Amniotic epithelial cell (primary cell): ENCODE results near the gene ANO7.

ENCODE experiments used
- DNase-seq: peaks from one replicate; pipeline ENCODE4 v3.0.0-alpha.2; 2010; ENCODE audit warnings: low read depth

Gene ANO7

DNA sequence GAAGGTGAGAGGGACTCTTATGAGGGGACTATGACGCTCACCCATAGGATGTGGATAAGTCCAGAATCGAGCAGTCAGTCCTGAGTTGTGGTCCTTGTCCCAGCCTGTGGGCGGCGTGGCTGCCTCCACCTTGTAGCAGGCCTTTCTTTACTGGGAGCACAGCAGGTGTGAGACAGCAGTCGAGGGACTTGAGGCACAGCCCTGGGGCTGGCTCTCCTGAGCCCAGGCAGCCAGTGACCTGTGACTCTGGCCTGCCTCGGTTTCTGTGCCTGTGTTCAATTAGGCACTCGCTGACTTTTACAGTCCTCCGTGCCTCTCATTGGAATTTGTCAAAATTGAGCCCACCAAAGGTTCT lies 30.0 kb upstream of the ANO7 start:
- DNase-seq: no peak

DNA sequence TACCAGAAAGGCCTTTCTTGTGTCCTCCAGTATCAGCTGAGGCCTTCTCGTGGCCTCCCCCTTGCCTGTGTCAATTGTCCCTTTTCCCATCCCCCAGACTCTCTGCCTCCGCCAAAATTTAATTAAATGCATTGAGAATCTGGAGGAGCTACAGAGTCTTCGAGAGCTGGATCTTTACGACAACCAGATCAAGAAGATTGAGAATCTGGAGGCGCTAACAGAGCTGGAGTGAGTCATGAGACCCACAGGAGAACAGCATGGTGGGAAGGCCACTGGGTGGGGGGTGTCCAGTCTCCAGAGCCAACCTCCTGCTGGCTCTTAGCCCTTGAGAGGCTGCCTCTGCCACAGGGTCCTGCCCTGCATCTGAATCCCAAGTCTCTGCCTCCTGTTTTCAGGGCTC lies 29.4 kb upstream of the ANO7 start:
- no peak for DNase-seq

DNA sequence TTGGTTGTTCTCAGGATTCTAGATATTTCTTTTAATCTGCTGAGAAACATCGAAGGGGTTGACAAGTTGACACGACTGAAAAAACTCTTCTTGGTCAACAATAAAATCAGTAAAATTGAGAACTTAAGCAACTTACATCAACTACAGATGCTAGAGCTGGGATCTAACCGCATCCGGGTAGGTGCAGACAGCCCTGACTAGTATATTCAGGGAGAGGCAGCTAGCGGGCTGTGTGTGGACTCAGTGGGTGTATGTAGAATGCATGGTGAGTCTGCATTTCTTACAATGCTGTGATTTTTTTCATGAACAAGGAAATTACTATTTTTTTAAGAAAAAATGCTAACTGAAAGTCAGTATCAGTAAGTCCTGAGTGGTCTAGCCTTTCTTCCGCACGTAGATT lies 28.2 kb upstream of the ANO7 start:
- no peak for DNase-seq

DNA sequence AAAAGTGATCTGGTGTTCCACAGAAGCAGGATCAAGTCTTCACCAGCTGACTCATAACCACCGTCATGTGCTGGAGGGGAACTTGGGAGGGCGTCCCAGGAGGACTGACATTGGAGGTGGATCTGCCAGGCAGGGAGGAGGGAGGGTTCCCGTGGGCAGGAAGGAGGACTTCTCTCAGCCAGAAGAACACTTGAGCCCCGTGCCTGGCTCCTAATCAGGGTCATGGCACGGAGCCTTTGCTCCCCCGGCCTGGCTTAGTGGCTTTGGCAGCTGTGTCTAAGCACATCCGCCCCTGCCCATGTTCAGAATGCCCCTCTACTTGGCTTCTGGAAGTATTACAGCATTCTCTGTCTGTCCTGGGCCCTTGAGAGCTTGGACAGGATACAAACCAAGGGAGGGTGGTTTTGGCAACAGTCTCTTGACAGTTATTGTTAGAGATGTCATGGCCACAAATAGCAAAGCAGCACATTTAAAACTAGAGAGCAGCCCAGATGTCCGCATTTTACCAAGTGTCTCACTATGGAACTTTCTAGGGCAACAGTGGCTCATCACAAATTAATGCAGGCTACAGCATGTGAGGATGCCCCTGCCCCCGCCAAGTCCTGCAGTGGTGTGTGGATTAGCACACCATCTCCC lies 26.7 kb upstream of the ANO7 start:
- peak; percentile 82 for DNase-seq

DNA sequence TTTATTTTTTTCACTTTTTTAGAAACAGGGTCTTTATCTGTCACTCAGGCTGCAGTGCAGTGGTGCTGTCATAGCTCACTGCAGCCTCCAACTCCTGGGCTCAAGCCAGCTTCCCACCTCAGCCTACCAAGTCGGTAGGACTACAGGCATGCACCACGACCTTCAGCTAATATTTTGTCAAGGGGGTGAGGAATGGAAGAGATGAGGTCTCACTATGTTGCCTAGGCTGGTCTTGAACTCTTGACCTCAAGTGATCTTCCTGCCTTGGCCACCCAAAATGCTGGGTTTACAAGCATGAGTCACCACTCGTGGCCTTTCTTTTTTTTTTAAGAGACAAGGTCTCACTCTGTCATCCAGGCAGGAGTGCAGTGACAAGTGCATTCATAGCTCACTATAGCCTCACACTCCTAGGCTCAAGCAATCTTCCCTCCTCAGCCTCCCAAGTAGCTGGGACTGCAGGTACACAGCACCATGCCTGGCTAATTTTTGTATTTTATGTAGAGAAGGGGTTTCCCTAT lies 24.8 kb upstream of the ANO7 start:
- DNase-seq: no peak

DNA sequence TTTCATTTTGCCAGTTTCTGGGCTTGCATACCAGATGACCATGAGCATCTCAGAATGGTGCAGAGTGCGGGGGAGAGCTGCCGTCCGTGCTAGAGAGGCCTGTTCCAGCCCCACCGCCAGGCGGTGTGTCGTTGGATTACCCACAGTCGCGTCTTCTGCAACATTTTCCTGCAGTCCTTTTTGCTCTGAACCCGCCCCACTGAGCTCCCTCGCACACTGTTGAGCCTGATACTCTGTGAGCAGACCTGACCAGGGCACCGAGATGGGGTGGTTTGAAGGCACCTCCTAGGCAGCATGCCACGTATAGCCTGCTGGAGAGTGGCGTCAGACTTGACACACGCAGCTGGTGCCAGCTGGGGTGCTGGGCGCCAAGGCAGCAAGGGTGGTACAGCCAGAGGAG lies 20.1 kb upstream of the ANO7 start:
- DNase-seq: no peak

DNA sequence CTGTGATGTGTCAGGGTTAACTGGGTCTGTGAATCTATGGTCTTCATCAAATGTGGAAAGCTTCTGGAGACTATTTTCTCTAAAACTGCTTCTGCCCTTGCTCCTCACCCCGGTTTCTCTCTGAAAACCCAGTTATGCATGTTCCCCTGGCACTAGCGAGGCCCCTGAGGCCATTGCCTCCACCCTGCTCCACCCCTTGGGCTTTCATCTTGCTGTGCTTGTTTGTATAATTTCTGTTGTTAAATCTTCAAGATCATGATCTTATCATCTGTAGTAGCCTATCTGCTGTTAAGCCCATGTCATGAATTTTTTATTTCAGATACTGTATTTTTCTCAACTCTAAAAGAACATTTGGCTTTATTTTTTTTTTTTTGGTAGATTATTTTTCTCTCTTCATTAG lies 14.9 kb upstream of the ANO7 start:
- no peak for DNase-seq

DNA sequence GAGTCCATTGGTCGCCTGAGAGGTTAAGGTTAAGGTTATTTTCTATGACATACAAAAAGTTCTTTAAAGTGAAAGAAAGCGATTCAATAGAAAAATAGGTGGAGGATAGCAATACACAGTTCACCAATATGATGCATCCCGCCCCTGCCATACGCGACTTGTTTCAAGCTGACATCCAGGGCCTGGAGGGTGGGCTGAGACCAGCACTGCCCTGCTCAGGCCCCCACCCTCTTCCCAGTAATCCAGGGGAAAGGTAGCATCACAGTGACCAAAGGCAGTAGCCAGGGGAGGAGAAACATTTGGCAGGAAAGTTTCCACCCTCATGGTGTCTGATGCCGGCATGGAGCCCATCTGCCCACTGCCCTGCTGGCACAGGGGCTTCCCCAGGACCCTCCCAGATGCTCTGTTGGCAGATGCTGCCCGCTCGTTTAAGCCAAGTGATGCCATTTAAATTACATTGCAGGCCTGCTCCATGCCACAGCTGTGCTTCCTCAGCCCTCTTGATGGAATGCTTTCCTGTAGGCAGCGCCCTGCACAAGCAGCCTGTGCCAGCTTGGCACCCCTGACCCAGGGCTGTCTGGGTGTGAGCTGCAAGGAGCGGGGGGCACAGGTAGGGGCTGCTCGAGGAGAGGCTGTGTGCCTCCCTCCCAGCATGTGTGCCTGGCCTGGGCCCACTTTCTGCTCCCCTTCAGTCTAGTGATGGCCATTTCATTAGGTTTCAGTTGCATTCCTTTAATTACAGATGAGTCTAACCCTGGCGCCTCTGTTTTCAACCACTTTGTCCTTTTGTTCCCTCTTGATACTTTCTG lies 10.7 kb upstream of the ANO7 start:
- DNase-seq: no peak

DNA sequence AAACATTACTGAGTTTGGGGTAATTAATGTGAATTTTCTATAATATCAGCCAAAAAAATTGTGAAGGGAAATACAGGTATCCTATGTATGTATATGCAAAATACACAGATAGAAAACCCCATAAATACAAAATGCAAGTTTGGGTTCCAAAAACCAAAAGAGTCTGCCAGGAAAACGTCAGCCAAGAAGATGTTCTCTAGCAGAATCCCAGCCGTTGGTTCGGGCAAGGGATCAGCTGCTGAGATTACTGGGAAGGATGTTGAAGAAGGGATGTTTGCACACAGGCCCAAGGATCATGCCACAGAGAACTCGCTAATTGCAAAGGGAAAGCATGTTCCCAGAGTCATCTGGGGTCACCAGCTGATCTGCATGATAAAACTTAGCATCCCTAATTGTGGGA lies 9.5 kb upstream of the ANO7 start:
- no peak for DNase-seq

DNA sequence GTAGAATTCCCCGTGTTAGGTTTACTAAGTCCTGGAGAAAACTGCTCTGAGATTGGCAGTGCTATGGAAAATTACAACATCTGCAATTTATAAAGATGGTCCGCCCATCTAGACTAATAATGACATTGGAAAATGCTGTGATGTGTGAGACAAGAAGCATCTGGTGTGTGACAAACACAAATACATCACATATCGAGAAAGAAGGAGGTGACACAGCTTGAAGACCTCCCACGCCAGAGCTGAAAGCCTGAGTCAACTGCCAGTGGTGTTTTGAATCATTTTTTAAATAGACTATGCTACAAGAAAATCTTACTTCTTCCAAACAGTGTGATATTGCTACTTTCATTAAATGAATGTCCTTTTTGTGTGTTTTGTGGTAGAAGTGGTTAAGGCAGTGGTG lies 8.6 kb upstream of the ANO7 start:
- DNase-seq: no peak

DNA sequence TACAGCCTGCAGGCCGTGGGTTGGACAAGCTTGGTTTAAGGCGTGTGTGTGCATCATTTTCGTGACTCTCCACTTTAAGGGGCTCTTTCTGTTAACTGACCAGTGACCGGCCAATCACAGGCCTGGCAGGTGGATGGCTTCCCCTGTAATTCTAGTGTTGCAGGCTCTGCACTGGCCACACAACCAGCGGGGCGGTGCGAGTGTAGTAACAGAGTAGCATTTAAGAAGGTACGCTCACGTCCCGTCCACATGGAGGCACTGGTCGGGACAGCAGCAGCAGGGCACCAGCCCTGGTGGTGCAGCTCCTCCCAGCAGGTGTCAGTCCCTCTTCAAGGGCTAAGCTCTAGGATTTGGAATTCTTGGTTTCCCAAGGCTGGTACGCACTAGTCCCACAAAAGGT lies 8.0 kb upstream of the ANO7 start:
- DNase-seq: no peak

DNA sequence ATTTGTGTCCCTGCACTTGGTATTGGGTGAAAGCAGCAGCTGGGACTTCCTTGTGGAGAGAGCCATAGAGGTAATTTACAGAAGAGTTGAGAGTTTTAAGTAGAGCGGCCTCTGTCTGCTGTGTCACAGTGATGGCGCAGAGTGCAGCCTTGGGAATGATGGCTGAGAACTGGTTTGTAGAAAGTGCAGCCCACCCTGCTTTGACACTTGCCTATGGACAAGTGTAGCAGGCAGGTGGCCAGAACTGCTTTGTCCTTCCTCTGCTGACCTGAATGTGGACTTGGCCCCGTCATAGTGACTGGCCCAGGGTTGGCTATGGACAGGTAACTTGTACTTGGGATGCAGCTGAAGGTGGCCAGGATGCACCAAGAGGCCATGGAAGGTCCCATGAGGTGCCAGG lies 6.4 kb upstream of the ANO7 start:
- DNase-seq: no peak

DNA sequence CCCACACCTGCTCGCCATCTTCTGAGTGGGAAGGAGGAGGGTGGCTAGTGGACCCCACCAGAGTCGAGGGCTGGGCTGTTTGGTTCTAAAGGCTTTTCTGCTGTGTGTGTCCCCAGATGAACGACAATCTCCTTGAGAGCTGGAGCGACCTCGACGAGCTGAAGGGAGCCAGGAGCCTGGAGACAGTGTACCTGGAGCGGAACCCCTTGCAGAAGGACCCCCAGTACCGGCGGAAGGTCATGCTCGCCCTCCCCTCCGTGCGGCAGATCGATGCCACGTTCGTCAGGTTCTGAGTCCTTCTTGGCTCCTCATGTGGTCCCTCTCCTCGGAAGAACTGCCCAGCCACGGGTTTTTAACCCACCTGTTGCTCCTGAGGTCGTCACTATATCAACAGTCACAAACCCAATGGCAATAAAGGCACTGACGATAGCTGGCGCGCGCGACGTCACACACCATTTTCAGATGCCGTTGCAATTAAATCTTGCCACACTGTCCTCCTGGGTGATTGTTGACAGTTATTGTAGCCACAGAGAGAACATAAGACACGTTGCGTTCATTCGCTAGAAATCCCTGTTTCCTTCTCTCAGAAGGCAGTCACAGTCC lies 5.8 kb upstream of the ANO7 start:
- no peak for DNase-seq

DNA sequence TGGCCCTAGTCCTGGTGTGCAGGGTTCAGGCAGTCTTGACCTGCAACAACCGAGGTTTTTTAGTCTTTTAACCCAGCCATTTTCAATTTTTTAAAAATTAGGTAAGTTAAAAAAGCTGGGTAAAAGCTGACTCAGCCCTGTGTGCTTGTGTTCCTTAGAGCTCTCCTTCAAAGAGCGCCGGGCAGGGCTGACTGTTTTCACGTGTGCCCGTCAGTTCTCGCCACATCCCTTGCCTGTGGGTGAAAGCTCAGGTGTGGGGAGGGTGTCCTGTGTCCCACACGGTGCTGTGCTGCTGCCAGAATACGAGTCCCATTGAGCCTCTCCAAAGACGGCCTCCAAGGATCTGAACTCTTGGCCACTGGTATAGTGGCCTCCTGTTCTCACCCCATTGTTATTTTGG lies 5.3 kb upstream of the ANO7 start:
- no peak for DNase-seq

DNA sequence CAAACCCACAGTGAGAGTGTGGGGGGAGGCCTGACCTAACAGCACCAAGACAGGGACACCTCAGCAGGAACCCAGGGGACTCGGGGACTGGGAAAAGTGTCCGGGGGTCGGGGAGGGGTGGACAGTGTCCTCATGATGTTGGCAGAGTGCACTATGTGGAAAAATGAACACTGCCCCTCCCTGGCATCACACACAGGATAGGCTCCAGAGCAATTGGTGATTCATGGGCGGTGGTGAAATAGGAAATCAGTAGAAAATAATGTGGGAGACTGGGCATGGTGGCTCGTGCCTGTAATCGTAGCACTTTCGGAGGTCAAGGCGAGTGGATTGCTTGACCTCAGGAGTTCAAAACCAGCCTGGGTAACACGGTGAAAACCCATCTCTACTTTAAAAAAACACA lies 3.6 kb upstream of the ANO7 start:
- no peak for DNase-seq

DNA sequence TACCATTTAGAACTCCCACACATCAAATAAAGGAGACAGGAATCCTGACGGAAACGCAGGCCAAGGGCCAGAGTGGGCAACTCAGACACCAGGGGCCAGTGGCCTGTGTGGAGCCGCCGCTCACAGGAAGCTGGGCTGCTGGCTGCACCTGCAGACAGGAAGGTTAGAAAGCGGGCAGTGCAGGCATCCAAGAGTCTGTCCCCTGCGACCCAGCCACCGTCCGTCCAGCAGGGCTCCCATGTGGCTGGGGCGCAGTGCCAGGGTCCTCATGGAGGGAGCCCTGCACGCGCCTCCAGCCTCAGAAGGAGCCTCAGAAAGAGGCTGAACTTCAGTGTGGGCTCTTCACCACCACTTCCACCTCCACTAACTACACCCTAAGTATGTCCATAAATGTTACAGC lies 2.5 kb upstream of the ANO7 start:
- no peak for DNase-seq

DNA sequence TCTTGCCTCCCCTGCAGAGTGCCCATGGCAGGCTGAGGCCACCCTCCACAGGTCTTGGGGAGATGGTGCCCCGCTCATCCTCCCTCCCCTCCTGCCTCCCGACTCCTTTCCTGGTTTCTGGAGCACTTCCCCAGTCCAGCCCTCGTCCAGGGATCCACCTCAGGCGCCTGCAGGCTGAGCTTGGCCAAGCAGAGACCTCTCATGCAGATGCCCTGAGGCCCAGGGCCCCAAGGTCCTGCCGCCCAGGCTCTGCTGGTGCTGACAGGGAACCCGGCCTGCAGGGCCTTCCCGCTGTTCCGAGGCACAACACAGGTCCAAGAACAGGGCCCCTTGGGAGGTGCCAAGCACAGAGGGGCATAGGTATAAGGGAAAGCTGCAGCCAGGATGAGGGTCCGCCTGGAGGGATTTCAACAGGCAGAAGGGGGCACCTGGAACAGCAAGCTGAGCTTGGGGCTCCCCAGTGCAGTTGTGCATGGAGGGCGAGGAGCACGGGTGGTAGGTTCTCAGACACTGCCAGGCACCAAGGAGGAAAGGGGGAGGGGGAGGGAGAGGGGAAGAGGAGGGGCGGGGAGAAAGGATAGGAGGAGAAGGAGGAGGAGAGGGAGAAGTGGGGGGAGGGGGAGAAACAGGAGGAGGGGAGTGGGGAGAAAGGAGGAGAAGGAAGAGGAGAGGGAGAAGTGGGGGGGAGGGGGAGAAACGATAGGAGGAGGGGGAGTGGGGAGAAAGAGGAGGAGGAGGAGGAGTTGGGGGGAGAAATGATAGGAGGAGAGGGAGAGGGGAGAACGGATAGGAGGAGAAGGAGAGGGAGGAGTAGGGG lies 1.2 kb upstream of the ANO7 start:
- no peak for DNase-seq

DNA sequence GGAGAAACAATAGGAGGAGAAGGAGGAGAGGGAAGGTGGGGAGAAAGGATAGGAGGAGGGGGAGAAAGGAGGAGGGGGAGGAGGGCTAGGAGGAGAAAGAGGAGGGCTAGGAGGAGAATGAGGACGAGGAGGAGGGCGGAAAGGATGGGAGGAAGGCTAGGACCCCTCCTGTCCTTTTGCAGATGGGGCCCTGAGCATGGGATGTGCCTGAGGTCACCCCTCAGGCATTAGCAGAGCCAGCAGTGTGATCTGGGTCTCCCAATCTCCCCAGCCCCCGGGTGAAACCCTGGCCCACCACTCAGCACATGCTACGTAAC lies 601 bp upstream of the ANO7 start:
- no peak for DNase-seq

DNA sequence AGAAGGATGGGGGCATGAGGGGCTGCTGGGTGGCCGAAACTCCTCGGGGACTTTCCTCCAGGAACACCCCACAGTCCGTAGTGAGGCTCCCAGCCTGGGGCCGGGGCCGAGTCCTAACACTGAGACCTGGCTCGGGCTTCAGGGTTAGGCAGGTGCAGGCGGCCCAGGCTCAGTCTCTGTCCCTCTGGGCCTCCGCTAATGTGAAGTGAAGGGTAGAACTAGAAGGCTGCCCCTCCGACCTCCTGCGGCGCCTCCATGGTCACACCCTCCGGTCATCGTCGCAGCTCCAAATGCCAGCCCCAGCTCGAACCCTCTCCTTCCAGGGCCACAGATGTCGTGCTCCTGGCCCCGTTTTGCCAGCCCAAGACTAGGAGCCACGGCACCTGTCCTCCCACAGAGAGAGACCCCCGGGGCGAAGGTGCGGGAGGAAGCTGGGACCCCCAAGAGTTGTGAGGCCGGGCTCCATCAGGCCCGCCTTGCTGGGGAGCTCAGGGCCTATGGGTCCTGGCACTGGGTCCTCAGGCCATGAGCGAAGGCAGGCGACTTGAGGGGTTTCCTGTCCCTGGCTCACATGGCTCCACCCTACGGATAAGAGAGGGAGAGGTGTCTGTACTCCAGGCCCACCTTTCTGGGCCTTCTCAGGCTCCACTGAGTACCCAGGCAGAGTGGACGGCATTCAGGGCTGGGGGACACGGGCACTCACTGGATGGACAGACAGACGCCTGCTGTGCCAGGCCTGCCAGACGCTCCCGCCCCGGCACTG lies 797 bp downstream of the ANO7 start:
- no peak for DNase-seq

DNA sequence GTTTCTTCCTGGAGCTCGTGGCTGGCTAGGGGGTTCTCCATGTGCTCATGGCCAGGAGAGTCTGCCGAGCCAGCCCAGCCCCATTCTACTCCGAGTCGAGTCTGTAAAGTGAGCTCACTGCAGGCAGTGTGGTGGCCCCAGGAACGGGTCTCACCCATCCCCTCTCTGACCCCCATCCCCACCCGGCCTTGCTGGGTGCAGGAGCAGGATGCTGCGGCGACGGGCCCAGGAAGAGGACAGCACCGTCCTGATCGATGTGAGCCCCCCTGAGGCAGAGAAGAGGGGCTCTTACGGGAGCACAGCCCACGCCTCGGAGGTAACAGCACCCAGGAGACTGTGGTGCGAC lies 1.4 kb downstream of the ANO7 start:
- no peak for DNase-seq

DNA sequence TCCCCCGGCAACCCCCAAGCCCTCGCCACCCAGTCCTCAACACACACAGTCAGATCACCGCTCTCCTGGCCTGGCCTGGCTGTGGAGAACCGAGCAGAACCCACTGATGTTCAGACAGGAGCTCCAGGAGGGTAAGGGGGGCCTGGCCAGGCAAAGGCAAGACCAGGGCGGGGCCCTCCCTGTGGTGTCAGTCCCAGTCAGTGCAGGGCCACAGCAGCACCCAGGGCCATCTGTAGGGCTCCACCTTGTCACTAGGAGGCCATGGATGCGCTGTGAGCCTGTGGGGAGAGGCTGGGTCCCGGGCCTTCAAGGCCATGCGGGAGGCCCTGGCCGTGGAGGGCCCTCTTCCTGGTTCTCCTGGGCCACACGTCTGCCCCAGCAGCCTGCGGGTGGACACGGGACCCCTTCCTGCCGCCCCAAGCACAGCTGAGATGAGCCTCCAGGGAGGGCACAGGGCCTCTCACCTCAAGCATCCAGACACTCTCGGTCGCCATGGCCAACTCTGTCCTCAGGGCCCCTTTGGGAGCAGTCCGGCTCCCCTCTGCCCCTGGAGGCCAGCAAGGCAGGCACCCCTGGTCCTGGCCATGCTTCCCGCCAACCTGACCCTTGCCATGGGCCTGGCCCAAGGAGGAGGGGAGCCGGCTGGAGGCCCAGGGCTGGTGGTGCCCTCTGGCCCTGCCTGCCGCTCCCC lies 2.0 kb downstream of the ANO7 start:
- DNase-seq: no peak

DNA sequence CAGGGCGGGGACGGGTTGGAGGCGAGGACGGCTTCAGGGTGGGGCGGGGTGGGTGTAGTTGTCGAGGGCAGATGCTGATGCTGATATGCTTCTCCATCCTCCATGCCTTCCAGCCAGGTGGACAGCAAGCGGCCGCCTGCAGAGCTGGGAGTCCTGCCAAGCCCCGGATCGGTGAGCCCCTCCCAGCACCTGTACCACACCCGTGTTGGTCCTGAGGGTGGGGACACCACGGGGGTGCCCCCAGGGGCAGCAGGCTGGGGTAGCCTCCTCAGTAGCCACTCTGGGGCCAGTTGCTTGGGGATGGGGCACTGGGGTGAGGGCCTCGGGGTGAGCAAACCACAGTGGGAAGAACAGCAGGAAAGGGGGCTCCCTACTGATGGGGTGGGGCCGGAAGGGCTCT lies 2.6 kb downstream of the ANO7 start:
- DNase-seq: no peak
